Measurements from ENCODE around the gene KIRREL2.
A peak's percentile ranks its signal among the peaks of the same experiment; 100 is the strongest.

KIRREL2 gene

GRCh38 chr19:35856546-35857149 lies at the start of gene KIRREL2:
Gene KIRREL2 (plus strand): TSS chr19:35856911. CDS start chr19:35857120, 209 bp downstream.
- Mint-ChIP-seq H3K27me3 (peaks cover 82% of the 10 kb centered on the region), H3K27ac (no peak within 1 kb of the TSS), H3K36me3 (ENCODE audit: low read depth) (no peaks in the 10 kb centered on the region), H3K4me3 (peak within 1 kb of the TSS; percentile 74), H3K4me1 (ENCODE audit: low read depth) (peaks cover 15% of the 10 kb centered on the region), H3K9me3 (no peaks in the 10 kb centered on the region)
- DNase-seq = peak; percentile 72

GRCh38 chr19:35807633-35808032 lies 49.1 kb upstream of the KIRREL2 start:
- H3K9me3 Mint-ChIP-seq = no peaks in the 10 kb centered on the region
- no peak overlapping the region for H3K4me3 Mint-ChIP-seq
- H3K27ac Mint-ChIP-seq = no peak overlapping the region
- peaks cover 8% of the 10 kb centered on the region for H3K4me1 Mint-ChIP-seq (ENCODE audit: low read depth)
- H3K36me3 Mint-ChIP-seq (ENCODE audit: low read depth) = no peaks in the 10 kb centered on the region
- H3K27me3 Mint-ChIP-seq = peaks cover 4% of the 10 kb centered on the region
- no peak for DNase-seq

GRCh38 chr19:35811317-35812219 lies 45.1 kb upstream of the KIRREL2 start:
- no peak overlapping the region for H3K27ac Mint-ChIP-seq
- H3K4me1 Mint-ChIP-seq (ENCODE audit: low read depth) = no peaks in the 10 kb centered on the region
- H3K4me3 Mint-ChIP-seq = no peak overlapping the region
- H3K36me3 Mint-ChIP-seq (ENCODE audit: low read depth) = no peaks in the 10 kb centered on the region
- H3K27me3 Mint-ChIP-seq = peaks cover 10% of the 10 kb centered on the region
- no peak for DNase-seq
- no peaks in the 10 kb centered on the region for H3K9me3 Mint-ChIP-seq

GRCh38 chr19:35812220-35813042 lies 44.3 kb upstream of the KIRREL2 start, which contains the start of gene PRODH2:
Gene PRODH2 (minus strand): TSS chr19:35812845. CDS start chr19:35812805, 40 bp downstream.
- Mint-ChIP-seq H3K4me1 (ENCODE audit: low read depth) (no peaks in the 10 kb centered on the region), H3K27ac (no peak within 1 kb of the TSS), H3K27me3 (peaks cover 11% of the 10 kb centered on the region), H3K9me3 (no peaks in the 10 kb centered on the region), H3K4me3 (no peak within 1 kb of the TSS), H3K36me3 (ENCODE audit: low read depth) (no peaks in the 10 kb centered on the region)
- DNase-seq = no peak

- H3K4me1 Mint-ChIP-seq (ENCODE audit: low read depth) = no peaks in the 10 kb centered on the region
- no peak overlapping the region for H3K4me3 Mint-ChIP-seq
- no peaks in the 10 kb centered on the region for H3K9me3 Mint-ChIP-seq
- H3K27ac Mint-ChIP-seq = no peak overlapping the region
- H3K27me3 Mint-ChIP-seq = peaks cover 13% of the 10 kb centered on the region
- DNase-seq = no peak
- H3K36me3 Mint-ChIP-seq (ENCODE audit: low read depth) = no peaks in the 10 kb centered on the region
Measured at GRCh38 chr19:35813043-35813890, 43.4 kb upstream of the KIRREL2 start.

- H3K27ac Mint-ChIP-seq = no peak overlapping the region
- peaks cover 23% of the 10 kb centered on the region for H3K27me3 Mint-ChIP-seq
- no peaks in the 10 kb centered on the region for H3K9me3 Mint-ChIP-seq
- peaks cover 3% of the 10 kb centered on the region for H3K4me1 Mint-ChIP-seq (ENCODE audit: low read depth)
- H3K4me3 Mint-ChIP-seq = no peak overlapping the region
- H3K36me3 Mint-ChIP-seq (ENCODE audit: low read depth) = no peaks in the 10 kb centered on the region
- DNase-seq = no peak
Measured at GRCh38 chr19:35816262-35816661, 40.4 kb upstream of the KIRREL2 start.

- peaks cover 3% of the 10 kb centered on the region for H3K4me1 Mint-ChIP-seq (ENCODE audit: low read depth)
- no peaks in the 10 kb centered on the region for H3K9me3 Mint-ChIP-seq
- no peak overlapping the region for H3K4me3 Mint-ChIP-seq
- peaks cover 19% of the 10 kb centered on the region for H3K27me3 Mint-ChIP-seq
- H3K36me3 Mint-ChIP-seq (ENCODE audit: low read depth) = no peaks in the 10 kb centered on the region
- DNase-seq = no peak
- H3K27ac Mint-ChIP-seq = no peak overlapping the region
Measured at GRCh38 chr19:35816846-35817245, 39.9 kb upstream of the KIRREL2 start.

- H3K4me3 Mint-ChIP-seq = no peak overlapping the region
- no peaks in the 10 kb centered on the region for H3K36me3 Mint-ChIP-seq (ENCODE audit: low read depth)
- H3K9me3 Mint-ChIP-seq = no peaks in the 10 kb centered on the region
- peaks cover 3% of the 10 kb centered on the region for H3K4me1 Mint-ChIP-seq (ENCODE audit: low read depth)
- H3K27ac Mint-ChIP-seq = no peak overlapping the region
- no peak for DNase-seq
- H3K27me3 Mint-ChIP-seq = peaks cover 28% of the 10 kb centered on the region
Measured at GRCh38 chr19:35818445-35818844, 38.3 kb upstream of the KIRREL2 start.

GRCh38 chr19:35822579-35822978 lies 34.1 kb upstream of the KIRREL2 start:
- peaks cover 39% of the 10 kb centered on the region for H3K27me3 Mint-ChIP-seq
- H3K4me1 Mint-ChIP-seq (ENCODE audit: low read depth) = peaks cover 3% of the 10 kb centered on the region
- DNase-seq = no peak
- no peak overlapping the region for H3K4me3 Mint-ChIP-seq
- H3K9me3 Mint-ChIP-seq = no peaks in the 10 kb centered on the region
- no peak overlapping the region for H3K27ac Mint-ChIP-seq
- H3K36me3 Mint-ChIP-seq (ENCODE audit: low read depth) = no peaks in the 10 kb centered on the region

GRCh38 chr19:35824150-35824549 lies 32.6 kb upstream of the KIRREL2 start:
- H3K4me3 Mint-ChIP-seq = no peak overlapping the region
- H3K27ac Mint-ChIP-seq = no peak overlapping the region
- peaks cover 40% of the 10 kb centered on the region for H3K27me3 Mint-ChIP-seq
- peaks cover 3% of the 10 kb centered on the region for H3K4me1 Mint-ChIP-seq (ENCODE audit: low read depth)
- no peaks in the 10 kb centered on the region for H3K36me3 Mint-ChIP-seq (ENCODE audit: low read depth)
- no peak for DNase-seq
- H3K9me3 Mint-ChIP-seq = no peaks in the 10 kb centered on the region

- peak; percentile 59 for DNase-seq
- no peaks in the 10 kb centered on the region for H3K9me3 Mint-ChIP-seq
- H3K4me3 Mint-ChIP-seq = no peak overlapping the region
- H3K27me3 Mint-ChIP-seq = peaks cover 57% of the 10 kb centered on the region
- H3K36me3 Mint-ChIP-seq (ENCODE audit: low read depth) = no peaks in the 10 kb centered on the region
- H3K4me1 Mint-ChIP-seq (ENCODE audit: low read depth) = no peaks in the 10 kb centered on the region
- no peak overlapping the region for H3K27ac Mint-ChIP-seq
Measured at GRCh38 chr19:35828692-35829301, 27.9 kb upstream of the KIRREL2 start.

- no peak for DNase-seq
- H3K27me3 Mint-ChIP-seq = peaks cover 61% of the 10 kb centered on the region
- no peaks in the 10 kb centered on the region for H3K9me3 Mint-ChIP-seq
- H3K4me3 Mint-ChIP-seq = no peak overlapping the region
- H3K27ac Mint-ChIP-seq = no peak overlapping the region
- H3K4me1 Mint-ChIP-seq (ENCODE audit: low read depth) = no peaks in the 10 kb centered on the region
- H3K36me3 Mint-ChIP-seq (ENCODE audit: low read depth) = no peaks in the 10 kb centered on the region
Measured at GRCh38 chr19:35830986-35831385, 25.7 kb upstream of the KIRREL2 start.

- Mint-ChIP-seq H3K27ac (no peak overlapping the region), H3K36me3 (ENCODE audit: low read depth) (no peaks in the 10 kb centered on the region)
Measured at GRCh38 chr19:35832054-35832453, 24.7 kb upstream of the KIRREL2 start.

More at GRCh38 chr19:35832054-35832453, 24.7 kb upstream of the KIRREL2 start:
- Mint-ChIP-seq H3K9me3 (no peaks in the 10 kb centered on the region), H3K4me3 (no peak overlapping the region), H3K27me3 (peaks cover 64% of the 10 kb centered on the region), H3K4me1 (ENCODE audit: low read depth) (no peaks in the 10 kb centered on the region)
- DNase-seq = no peak

Measured in activated T-cell treated with anti-CD3 and anti-CD28 coated beads, Interleukin-2, amount 50 U/mL, for 24 hours (primary cell).